ENCODE results near the gene CRLF2. TPM values are rescaled to one million over a fixed set of nuclear protein-coding genes. Genes with fewer than 3 reads are reported as not detected.
"Not testable (repeated sequence)": the region's sequence is repeated elsewhere in the genome, so short reads cannot be mapped to it uniquely, and the experiment has no call there.

The CRLF2 gene
- total RNA-seq, 1 experiment from 2014 or later: not detected

DNA sequence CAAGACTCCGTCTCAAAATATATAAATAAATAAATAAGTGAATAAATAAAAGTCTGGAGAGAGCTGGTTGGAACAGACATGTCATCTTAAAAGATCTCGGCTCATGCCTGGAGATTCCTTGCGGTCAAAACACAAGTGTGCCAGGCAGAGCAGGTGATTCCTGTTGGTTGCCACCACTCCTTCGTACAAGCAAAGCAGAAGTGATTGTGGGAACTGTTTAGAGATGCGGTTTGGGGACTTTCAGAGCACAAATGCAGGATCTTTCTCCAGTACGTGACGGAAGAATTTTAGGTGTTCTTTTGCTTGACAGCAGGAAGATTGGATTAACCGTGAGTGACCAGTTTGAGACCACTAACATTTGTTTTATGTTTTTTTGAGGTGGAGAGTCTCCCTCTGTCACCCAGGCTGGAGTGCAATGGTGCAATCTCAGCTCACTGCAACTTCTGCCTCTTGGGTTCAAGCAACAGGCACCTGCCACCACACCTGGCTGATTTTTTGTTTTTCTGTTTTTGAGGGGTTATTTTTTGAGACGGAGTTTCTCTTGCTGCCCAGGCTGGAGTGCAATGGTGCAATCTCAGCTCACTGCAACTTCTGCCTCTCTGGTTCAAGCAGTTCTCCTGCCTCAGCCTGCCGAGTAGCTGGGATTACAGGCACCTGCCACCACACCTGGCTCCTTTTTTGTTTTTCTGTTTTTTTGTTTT, 2.8 kb upstream of the CRLF2 start:
- DNase-seq (ENCODE audit: low read depth): no peak

DNA sequence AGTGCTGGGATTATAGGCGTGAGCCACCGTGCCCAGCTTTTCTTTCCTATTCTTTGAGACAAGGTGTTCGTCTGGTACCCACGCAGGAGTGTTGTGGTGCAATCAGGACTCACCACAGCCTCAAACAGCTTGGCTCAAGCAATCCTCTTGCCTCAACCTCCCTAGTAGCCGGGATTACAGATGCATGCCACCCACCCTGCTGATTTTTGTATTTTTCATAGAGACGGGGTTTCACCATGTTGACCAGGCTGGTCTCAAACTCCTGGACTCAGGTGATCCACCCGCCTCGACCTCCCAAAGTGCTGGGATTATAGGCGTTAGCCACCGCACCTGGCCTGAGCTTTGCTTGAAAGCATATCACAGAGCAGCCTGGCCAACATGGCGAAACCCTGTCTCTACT, 1.5 kb upstream of the CRLF2 start:
- DNase-seq (ENCODE audit: low read depth): no peak

DNA sequence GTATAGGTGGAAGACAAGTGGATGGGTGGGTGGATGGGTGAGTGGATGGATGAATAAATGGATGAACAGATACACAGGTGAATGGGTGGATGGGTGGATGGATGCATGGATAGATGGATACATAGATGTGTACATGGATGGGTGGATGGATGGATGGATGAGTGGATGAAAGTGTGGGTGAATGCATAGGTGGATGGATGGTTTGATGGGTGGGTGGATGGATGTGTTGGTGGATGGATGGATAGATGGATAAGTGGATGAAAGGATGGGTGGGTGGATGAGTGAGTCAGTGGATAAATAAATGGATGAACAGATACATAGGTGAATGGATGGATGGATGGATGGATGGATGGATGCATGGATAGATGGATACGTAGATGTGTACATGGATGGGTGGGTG, 1.6 kb downstream of the CRLF2 start:
- no peak for DNase-seq (ENCODE audit: low read depth)

DNA sequence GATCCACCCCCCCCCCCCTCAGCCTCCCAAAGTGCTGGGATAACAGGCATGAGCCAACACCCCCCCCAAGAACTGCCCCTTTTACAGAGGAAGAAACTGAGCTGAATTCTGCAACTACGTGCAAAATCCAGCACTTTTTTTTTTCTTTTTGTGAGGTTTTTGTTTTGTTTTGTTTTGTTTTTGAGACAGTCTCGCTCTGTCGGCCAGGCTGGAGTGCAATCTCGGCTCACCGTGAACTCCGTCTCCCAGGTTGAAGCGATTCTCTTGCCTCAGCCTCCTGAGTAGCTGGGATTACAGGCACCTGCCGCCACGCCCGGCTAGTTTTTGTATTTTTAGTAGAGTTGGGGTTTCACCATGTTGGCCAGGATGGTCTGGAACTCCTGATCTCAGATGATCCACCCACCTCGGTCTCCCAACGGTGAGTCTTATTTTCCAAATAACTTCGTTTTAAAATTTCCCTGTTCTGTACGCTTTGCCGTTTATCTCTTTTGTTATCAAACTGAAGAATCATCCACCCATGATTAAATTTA, 4.9 kb downstream of the CRLF2 start:
- DNase-seq (ENCODE audit: low read depth): no peak

DNA sequence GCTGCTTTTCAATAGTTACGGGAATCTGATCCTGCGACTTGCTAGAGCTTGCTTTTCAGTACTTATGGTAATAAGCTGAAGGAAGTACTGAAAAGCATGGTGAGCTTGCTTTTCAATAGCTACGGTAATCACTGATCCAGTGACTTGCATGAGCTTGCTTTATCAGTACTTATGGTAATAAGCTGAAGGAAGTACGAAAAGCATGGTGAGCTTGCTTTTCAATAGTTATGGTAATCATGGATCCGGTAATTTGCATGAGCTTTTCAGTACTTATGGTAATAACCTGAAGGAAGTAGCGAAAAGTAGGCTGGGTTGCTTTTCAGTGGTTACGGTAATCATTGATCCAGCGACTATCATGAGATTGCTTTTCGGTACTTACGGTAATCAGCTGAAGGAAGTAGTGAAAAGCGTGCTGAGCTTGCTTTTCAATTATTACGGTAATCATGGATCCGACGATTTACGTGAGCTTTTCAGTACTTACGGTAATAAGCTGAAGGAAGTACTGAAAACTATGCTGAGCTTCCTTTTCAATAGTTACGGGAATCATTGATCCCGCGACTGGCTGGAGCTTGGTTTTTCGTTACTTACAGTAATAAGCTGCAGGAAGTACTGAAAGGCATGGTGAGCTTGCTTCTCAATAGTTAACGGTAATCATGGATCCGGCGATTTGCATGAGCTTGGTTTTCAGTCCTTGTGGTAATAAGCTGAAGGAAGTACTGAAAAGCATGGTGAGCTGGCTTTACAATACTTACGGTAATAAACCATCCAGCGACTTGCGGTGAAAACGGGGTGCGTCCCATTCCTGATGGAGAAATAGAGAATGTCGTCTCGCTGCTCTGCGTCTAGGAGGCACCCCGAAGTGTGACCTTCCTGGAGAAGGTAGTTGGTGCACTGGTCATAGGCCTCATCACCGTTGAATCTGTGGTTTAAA, 6.5 kb downstream of the CRLF2 start:
- peak; percentile 54 for DNase-seq (ENCODE audit: low read depth)

DNA sequence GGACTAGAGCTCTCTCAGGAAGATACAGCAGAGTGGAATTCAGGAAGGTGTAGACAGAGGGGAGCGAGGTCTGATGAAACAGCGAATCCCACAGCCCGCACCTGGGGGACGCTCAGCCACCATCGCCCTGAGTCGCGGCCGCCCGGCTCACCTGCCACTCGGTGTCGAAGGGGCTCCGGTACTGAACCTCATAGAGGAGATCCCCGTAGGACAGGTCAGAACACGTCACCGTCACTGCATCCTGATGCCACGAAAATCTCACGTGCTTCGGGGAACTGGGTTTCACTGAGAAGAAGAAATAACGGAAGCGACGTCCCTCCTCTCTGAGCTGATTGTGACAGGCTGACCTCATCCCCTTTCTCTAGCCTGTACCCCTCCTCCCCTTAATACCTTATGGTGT, 10.2 kb downstream of the CRLF2 start:
- DNase-seq (ENCODE audit: low read depth): no peak

DNA sequence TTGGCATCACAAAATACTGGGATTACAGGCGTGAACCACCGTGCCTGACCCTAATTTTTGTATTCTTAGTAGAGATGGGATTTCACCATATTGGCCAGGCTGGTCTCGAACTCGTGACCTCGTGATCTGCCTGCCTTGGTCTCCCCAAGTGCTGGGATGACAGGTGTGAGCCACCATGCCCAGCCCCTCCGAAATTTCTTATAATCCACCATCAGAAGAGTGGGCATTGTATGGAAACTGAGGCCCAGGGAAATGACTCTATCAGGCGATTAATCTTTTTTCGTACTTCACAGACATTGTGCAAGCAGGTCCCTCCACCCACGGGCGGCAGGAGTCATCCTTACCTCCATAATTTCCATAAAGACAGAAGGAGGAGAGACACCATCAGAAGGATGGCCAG, 16.0 kb downstream of the CRLF2 start:
- DNase-seq (ENCODE audit: low read depth): no peak

DNA sequence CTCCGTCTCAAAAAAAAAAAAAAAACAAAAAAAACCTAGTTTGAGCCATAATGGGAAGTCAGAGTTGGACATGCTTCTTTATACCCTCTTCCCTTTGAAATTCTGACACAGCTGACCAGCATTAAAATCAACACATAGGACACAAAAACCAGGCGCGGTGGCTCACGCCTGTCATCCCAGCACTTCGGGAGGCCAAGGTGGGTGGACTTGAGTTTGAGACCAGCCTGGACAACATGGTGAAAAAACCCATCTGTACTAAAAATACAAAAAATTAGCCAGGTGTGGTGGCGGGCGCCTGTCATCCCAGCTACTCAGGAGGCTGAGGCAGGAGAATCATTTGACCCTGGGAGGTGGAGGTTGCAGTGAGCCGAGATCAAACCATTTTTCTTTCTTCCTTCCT, 20.3 kb downstream of the CRLF2 start:
- DNase-seq (ENCODE audit: low read depth): not testable (repeated sequence)

DNA sequence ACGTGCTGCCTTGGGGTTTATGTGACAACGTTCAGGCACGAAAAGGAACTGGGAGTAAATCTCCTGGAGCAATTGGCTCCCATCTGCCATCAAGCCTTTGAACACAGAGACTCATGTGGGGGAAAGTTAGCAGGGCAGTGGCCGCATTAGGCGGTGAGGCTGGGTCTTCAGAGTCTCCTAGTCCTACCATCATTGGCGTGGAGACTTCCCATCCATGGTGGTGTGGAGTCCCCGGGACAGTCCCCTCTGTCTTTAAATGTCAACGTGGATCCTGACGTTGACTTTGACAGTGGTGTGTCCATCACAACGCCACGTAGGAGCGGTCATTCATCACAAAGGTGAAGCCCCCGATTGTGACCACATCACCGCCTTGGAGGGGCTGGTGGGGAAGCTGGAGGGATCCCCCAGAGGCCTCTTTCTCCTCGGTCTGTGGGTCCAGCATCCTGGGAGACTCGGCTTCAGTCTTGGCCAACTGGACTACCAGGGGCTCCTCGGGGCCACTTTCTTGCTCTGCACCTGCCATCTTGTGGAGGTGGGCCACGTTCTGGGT, 21.8 kb downstream of the CRLF2 start:
- no peak for DNase-seq (ENCODE audit: low read depth)

DNA sequence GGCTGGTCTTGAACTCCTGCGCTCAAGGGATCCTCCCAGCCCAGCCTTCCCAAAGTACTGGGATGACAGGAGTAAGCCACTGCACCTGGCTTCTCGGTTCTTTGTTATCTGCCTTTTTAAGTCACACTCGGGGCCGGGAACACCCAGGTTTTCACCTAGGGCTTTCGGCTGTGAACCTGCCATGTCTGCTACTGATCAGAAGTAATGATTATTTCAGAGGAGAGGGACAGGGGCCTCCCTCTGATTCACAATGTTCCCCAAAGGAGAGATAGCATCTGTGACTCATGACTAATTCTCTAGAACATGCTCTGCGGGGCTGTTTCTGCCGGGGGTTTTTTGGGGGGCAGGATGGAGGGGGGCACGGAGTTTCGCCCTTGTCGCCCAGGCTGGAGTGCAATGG, 26.9 kb downstream of the CRLF2 start:
- DNase-seq (ENCODE audit: low read depth): no peak

DNA sequence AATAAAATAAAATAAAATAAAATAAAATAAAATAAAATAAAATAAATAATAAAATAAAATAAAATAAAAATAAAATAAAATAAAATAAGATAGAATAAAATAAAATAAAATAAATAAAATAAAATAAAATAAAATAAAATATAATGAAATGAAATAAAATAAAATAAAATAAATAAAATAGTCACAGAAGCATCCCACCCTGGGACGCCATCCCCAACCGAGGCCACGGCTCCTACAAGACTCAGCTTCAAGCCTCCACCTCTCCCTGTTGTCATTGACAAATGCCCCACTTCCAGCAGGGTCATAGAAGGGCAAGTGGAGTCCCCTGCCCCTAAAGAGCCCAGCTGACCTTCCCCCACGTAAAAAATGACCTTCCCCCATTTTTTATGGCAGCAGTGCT, 30.2 kb downstream of the CRLF2 start:
- no peak for DNase-seq (ENCODE audit: low read depth)

DNA sequence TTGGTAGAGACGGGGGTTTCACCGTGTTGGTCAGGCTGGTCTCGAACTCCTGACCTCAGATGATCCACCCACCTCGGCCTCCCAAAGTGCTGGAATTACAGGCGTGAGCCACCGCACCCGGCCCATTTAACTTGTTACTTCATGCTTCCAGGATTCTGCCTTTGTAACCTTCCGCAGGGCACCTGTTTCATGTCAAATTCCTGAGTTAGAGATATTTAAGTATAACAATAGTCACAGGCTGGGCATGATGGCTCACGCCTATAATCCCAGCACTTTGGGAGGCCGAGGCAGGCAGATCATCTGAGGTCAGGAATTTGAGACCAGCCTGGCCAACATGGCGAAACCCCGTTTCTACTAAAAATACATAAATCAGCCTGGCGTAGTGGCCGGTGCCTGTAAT, 30.8 kb downstream of the CRLF2 start:
- not testable (repeated sequence) for DNase-seq (ENCODE audit: low read depth)

DNA sequence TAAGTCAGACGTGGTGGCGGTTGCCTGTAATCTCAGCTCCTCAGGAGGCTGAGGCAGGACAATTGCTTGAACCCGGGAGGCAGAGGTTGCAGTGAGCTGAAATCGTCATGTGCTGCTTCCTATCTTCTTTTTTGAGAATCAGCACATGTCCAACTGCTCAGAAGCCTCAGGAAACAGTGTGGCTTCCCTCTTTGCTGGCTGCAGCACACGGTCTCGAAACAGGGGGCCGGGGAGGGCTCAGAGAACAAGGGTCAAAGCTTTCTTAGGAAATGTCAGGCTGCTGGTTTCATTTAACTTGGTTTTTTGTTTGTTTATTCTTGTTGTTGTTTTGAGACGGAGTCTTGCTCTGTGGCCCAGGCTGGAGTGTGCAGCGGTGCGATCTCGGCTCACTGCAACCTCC, 31.3 kb downstream of the CRLF2 start:
- no peak for DNase-seq (ENCODE audit: low read depth)

DNA sequence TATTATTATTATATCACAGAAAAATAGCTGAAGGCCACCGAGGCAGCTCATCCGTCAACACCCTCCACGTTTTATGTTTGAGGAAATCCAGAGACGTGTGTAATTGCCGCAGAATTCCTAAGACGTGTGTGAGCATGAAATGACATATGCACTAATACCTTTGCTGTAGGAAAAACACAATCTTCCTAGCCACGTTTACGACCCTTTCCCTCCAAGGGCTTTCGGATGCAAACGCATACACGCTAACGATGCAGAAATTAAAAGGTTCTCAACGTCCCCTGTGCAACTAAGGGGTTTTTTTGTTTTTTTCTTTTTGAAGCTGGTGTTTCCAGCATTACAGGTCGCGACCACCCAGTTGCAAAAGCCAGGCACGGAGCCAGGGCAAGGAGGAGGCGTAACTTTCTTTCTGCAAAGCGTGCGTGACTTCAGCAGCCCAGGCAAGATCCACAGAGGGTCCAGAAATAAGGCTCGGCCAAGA, 33.8 kb downstream of the CRLF2 start:
- no peak for DNase-seq (ENCODE audit: low read depth)

DNA sequence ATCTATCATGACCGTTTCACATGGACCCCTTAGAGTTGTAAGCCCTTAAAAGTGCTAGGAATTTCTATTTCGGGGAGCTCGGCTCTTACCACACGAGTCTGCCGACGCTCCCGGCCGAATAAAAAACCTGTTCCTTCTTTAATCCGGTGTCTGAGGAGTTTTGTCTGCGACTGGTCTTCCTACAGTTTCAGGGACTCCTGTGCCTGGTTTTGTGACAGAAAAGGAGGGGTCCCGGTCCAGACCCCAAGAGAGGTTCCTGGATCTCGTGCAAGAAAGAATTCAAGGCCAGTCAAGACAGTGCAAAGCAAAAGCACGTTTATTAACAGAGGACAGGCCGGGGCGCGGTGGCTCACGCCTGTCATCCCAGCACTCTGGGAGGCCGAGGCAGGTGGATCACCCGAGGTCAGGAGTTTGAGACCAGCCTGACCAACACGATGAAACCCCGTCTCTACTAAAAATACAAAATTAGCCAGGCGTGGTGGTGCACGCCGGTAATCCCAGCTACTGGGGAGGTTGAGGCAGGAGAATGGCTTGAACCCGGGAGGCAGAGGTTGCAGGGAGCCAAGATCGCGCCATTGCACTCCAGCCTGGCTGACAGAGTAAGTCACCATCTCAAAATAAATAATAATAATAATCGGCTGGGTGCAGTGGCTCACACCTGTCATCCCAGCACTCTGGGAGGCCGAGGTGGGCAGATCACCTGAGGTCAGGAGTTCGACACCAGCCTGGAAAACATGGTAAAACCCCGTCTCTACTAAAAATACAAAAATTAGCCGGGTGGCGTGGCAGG, 35.7 kb downstream of the CRLF2 start:
- not testable (repeated sequence) for DNase-seq (ENCODE audit: low read depth)

DNA sequence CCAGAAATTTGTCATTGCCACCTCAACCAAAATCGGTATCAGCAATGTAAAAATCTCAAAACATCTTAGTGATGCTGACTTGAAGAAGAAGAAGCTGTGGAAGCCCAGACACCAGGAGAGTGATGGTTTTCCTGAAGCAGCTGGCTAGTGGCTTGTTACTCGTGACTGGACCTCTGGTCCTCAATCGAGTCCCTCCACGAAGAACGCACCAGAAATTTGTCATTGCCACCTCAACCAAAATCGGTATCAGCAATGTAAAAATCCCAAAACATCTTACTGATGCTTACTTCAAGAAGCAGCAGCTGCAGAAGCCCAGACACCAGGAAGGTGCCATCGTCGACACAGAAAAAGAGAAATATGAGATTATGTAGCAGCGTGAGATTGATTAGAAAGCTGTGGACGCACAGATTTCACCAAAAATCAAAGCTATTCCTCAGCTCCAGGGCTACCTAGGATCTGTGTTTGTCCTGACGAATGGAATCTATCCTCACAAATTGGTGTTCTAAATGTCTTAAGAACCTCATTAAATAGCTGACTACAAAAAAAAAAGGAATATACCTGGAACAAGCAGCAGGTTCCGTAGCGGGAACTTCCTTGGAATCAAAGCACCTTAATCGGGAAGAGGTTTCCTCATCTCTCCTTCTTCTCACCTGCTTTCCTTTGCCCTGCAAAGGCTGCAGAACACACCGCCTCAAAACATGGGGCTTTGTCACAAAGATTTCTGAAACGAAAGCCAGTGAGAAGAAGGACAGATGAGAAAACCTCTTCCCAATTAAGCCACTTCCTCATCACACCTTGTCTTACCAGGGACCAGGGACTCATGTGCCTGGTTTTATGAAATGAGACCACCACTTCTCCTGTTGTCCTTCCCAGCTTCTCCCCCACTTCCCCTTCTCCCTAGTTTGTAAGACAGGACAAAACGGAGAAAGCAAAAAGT, 37.6 kb downstream of the CRLF2 start:
- DNase-seq (ENCODE audit: low read depth): not testable (repeated sequence)

DNA sequence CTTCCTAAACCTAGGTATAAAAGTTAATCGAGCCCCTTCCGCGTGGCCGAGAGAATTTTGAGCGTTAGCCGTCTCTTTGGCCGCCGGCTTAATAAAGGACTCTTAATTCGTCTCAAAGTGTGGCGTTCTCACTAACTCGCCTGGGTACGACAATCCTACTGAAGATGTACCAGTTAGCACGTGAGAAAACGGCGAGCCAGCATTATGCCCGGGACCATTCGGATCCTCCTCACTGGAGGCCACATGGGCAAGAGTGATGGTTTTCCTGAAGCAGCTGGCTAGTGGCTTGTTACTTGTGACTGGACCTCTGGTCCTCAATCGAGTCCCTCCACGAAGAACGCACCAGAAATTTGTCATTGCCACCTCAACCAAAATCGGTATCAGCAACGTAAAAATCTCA, 39.0 kb downstream of the CRLF2 start:
- DNase-seq (ENCODE audit: low read depth): not testable (repeated sequence)

DNA sequence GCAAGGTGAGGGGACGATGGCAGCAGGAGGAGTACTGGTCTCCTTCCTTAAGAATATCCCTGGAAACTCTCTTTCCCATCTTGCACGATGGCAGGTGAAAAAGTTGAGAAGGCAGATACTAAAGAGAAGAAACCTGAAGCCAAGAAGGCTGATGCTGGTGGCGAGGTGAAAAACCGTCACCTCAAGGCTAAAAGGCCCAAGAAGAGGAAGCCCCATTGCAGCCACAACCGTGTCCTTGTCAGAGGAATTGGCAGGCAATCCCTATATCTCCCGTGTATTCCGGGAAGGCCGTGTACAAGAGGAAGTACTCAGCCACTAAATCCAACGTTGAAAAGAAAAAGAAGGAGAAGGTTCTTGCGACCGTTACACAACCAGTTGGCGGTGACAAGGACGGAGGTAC, 40.0 kb downstream of the CRLF2 start:
- DNase-seq (ENCODE audit: low read depth): no peak

DNA sequence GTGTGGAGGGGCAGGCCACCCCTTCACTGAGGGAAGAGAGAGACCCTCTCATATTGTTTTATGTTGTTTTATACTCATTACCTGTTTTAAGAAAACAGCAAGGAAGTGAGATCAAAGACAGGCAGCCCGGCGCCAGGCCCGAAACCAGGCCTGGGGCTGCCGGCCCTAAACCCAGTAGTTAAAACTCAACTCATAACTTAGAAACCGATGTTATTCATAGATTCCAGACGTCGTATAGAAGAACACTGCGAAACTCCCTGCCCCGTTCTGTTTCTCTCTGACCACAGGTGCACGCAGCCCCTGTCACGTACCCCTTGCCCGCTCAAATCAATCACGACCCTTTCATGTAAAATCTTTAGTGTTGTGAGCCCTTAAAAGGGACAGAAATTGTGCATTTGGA, 40.5 kb downstream of the CRLF2 start:
- not testable (repeated sequence) for DNase-seq (ENCODE audit: low read depth)

DNA sequence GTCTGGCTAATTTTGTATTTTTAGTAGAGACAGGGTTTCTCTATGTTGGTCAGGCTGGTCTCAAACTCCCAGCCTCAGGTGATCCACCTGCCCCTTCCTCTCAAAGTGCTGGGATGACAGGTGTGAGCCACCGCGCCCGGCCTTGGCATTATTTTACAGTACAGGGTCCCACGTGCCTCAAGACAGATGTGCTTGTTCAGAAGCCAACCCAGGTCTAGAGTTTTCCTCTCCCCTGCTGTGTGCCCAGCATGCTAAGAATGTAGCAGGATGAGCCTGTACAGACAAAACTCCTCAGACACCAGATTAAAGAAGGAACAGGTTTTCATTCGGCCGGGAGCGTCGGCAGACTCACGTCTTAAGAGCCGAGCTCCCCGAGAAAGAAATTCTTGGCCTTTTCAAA, 42.2 kb downstream of the CRLF2 start:
- DNase-seq (ENCODE audit: low read depth): no peak
